GM12872 (cell line): ENCODE measurements around the gene SERPINB11.
A peak's percentile ranks its signal among the peaks of the same experiment; 100 is the strongest.
"Not testable (repeated sequence)": the region's sequence is repeated elsewhere in the genome, so short reads cannot be mapped to it uniquely, and the experiment has no call there.

Experiments
- TF ChIP-seq, protein P1 (sequence below): IDR thresholded peaks from 3 replicates; pipeline ENCODE4 v1.5.1; 2011; ENCODE audit warnings: low read depth, mild to moderate bottlenecking, low read length, moderate library complexity; ENCODE audit not compliant: insufficient read depth

The SERPINB11 gene

GRCh38 chr18:63702660-63703059 lies at the start of gene SERPINB11:
TSS of gene SERPINB11 (plus strand) at chr18:63702960. CDS start at chr18:63710194, 7,234 bp downstream.
- TF ChIP-seq, protein P1, sequence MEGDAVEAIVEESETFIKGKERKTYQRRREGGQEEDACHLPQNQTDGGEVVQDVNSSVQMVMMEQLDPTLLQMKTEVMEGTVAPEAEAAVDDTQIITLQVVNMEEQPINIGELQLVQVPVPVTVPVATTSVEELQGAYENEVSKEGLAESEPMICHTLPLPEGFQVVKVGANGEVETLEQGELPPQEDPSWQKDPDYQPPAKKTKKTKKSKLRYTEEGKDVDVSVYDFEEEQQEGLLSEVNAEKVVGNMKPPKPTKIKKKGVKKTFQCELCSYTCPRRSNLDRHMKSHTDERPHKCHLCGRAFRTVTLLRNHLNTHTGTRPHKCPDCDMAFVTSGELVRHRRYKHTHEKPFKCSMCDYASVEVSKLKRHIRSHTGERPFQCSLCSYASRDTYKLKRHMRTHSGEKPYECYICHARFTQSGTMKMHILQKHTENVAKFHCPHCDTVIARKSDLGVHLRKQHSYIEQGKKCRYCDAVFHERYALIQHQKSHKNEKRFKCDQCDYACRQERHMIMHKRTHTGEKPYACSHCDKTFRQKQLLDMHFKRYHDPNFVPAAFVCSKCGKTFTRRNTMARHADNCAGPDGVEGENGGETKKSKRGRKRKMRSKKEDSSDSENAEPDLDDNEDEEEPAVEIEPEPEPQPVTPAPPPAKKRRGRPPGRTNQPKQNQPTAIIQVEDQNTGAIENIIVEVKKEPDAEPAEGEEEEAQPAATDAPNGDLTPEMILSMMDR = no peak

- TF ChIP-seq, protein P1 = not testable (repeated sequence)
Measured at GRCh38 chr18:63661750-63662149, 41.0 kb upstream of the SERPINB11 start, which contains the start of gene SERPINB3. TSS of gene SERPINB3 (minus strand) at chr18:63661893. CDS start at chr18:63661216, 677 bp downstream.

- TF ChIP-seq, protein P1 = no peak
Measured at GRCh38 chr18:63664571-63664970, 38.2 kb upstream of the SERPINB11 start.

GRCh38 chr18:63676526-63677323 lies 26.0 kb upstream of the SERPINB11 start:
- TF ChIP-seq, protein P1 = peak; percentile 71

DNA sequence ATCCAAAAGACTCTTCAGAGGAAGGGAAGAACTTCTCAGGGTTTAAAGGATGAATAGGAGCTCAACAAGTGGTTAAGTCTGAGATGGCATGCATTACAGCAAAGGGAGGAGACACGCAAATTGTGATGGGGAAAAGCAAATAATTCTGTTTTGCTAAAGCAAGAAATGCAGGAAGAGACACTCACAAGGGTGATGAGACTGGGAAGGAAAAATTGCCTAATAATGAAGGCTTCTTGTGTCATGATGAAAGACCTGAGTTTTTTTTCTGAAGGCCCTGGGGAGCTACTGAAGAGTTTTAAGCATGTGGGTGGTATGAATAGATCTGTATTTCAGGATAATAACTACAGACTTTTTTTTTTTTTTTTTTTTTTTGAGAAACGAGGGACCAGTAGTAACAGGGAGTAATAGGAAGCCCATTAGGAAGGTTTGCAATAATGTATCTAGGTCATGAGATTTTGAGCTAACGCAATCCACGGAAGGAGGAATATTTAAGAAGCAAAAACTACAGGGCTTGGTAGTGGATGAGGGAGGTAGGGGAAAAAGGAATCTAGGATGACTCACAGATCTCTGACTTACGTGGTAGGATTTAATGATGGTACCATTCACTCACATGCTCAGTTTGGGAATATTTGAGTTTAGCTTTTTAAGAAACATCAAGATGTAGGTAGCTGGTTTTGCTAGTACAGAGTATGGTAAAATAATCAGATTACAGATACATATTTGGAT lies 25.1 kb upstream of the SERPINB11 start:
- TF ChIP-seq, protein P1 = no peak

- TF ChIP-seq, protein P1 = no peak
Measured at GRCh38 chr18:63679820-63680606, 22.7 kb upstream of the SERPINB11 start.
